Mononuclear cell (primary cell): Measurements from ENCODE around the gene NXF2. TPM values are rescaled to one million over a fixed set of nuclear protein-coding genes. Genes with fewer than 3 reads are reported as not detected.
"Not testable (repeated sequence)": the region's sequence is repeated elsewhere in the genome, so short reads cannot be mapped to it uniquely, and the experiment has no call there.

Source experiments
- H3K27me3 ChIP-seq: 2 replicates; pipeline ENCODE4 v1.6.0; 2011; ENCODE audit warnings: low read length, control low read depth; ENCODE audit not compliant: insufficient read depth
- H3K4me1 ChIP-seq: 2 replicates; pipeline ENCODE4 v1.5.1; 2011; ENCODE audit warnings: mild to moderate bottlenecking, low read length, control low read depth; ENCODE audit not compliant: insufficient read depth
- H3K4me3 ChIP-seq: 2 replicates; pipeline ENCODE4 v1.5.1; 2011; ENCODE audit warnings: mild to moderate bottlenecking, low read length, moderate library complexity
- H3K9me3 ChIP-seq: 2 replicates; pipeline ENCODE4 v1.5.1; 2011; ENCODE audit warnings: low read depth, mild to moderate bottlenecking, control low read depth, low read length
- total RNA-seq: library from RNA; depleted of rRNA; stranded (reverse); fragments of >200 nt; gene quantifications from one replicate; pipeline ENCODE4 v1.2.3, GENCODE V29; 2012

Gene NXF2, protein sequence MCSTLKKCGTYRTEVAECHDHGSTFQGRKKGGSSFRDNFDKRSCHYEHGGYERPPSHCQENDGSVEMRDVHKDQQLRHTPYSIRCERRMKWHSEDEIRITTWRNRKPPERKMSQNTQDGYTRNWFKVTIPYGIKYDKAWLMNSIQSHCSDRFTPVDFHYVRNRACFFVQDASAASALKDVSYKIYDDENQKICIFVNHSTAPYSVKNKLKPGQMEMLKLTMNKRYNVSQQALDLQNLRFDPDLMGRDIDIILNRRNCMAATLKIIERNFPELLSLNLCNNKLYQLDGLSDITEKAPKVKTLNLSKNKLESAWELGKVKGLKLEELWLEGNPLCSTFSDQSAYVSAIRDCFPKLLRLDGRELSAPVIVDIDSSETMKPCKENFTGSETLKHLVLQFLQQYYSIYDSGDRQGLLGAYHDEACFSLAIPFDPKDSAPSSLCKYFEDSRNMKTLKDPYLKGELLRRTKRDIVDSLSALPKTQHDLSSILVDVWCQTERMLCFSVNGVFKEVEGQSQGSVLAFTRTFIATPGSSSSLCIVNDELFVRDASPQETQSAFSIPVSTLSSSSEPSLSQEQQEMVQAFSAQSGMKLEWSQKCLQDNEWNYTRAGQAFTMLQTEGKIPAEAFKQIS
- not detected for total RNA-seq

DNA sequence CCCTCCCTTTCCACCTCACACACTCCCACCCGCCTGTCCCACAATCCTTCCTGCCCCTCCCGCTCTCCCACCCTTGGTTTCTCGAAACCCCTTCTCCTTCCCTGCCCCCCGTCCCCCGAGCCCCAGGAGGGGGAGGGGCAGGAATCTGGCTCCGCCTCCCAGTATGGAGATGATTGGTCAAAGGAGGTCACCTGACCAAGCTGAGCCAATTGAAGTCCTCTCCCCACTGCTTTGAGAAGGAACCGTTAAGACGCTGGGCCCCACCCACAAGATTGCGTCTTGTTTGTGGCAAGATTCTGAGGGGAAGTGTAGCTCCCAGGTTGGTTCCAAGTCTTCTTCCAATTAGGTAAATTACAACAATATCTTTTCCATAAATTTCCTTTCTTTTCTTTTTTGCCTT is at the start of gene NXF2:
NXF2 (plus strand) TSS at position 275 of the 400 bp plus-strand sequence. CDS start 59,912 bp downstream, outside the sequence.
- H3K9me3 ChIP-seq, H3K27me3 ChIP-seq, H3K4me3 ChIP-seq, H3K4me1 ChIP-seq: not testable (repeated sequence)

DNA sequence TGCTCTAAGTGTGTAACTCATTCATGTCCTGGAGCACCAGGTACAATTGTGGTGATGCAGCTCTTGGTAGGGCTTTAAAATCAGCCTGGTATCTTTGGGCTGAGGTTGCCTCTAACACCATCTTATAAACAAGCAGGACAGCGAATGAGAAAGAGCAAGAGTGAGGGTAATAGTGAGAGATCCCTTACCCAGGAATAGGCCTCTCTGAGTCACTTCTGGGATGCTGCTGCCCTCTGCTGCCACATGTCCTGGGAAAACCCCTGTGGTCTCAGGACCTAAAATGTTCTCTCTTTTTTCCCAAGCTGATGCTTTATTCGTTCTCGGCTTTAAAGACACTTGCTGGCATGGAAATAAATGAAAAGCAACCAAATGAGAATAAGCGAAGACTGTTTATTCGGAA is 39.0 kb upstream of the NXF2 start:
- not testable (repeated sequence) for H3K9me3 ChIP-seq, H3K27me3 ChIP-seq, H3K4me1 ChIP-seq, H3K4me3 ChIP-seq

DNA sequence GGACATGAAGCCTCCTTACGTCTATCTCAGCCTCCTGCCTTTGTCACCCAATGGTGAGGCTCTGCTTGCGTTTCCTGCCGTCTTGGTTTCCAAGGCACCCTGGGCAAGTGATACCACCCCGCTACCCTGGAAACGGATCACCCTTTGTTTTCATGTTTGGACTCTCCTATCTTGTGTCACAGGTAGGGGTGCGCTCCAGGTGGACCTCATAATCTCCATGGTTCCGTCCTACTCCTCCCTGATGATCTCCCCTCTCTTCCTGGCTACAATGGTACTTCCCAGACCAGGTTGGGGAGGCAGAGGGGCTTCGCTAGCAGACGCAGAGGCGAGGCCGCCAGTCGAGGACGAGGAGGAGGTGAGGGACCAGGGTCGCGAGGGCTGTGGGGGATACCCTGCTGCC is 32.0 kb upstream of the NXF2 start, which contains the start of gene TCP11X1:
TCP11X1 (plus strand) TSS at position 316 of the 400 bp plus-strand sequence.
- H3K4me1 ChIP-seq, H3K9me3 ChIP-seq, H3K27me3 ChIP-seq, H3K4me3 ChIP-seq: not testable (repeated sequence)

DNA sequence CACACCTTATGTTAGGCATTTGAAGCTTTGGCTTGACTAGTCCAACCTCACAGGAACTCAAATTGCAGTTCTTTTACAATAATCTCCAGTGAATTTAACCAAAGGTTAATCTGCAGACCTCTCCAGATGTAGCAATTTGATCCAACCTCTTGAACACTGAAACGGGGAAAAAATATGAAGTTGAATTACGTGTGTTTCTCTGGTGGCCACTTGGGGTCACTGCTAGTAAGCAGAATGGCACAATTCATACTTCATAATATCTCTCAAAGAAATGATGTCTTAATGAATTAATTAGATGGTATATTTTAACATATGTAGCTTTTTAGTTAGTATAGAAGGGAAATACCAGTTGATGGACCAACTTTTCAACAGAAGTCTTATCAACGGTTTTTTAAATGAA is 30.5 kb upstream of the NXF2 start:
- H3K9me3 ChIP-seq, H3K4me3 ChIP-seq, H3K27me3 ChIP-seq, H3K4me1 ChIP-seq: not testable (repeated sequence)

DNA sequence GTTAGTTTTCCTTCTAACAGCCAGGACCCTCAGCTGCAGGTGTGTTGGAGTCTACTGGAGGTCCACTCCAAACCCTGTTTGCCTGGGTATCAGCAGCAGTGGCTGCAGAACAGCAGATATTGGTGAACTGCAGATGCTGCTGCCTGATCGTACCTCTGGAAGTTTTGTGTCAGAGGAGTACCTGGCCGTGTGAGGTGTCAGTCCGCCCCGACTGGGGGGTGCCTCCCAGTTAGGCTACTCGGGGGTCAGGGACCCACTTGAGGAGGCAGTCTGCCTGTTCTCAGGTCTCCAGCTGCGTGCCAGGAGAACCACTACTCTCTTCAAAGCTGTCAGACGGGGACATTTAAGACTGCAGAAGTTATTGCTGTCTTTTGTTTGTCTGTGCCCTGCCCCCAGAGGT is 11.3 kb upstream of the NXF2 start:
- not testable (repeated sequence) for H3K9me3 ChIP-seq, H3K27me3 ChIP-seq, H3K4me1 ChIP-seq, H3K4me3 ChIP-seq

GRCh38 chrX:102240265-102240664 is 6.7 kb upstream of the NXF2 start:
- H3K4me3 ChIP-seq, H3K9me3 ChIP-seq: not testable (repeated sequence)

DNA sequence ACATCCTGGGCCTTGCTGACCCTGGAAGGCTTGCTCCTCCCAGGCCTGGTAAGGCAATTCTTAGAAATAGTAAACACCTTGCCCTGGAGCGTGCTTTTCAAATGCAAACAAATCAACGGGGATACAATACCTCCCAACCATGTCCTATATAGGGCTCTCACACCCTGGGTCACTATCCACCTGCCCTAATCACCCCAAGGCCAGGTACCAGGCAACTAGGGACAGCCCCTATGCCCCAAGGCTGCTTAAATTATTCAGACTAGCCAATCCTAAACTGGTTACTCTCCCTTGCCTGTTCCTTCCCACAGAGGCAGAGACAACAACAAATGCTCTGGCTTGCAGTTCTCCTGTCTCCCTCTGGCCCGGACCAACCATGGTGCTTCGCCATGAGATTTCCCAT is 25.3 kb downstream of the NXF2 start:
- not testable (repeated sequence) for H3K9me3 ChIP-seq, H3K4me3 ChIP-seq, H3K27me3 ChIP-seq, H3K4me1 ChIP-seq

More at GRCh38 chrX:102240265-102240664, 6.7 kb upstream of the NXF2 start:
- not testable (repeated sequence) for H3K4me1 ChIP-seq, H3K27me3 ChIP-seq

GRCh38 chrX:102338162-102338561 is 91.2 kb downstream of the NXF2 start:
- H3K4me1 ChIP-seq: no peaks in the 10 kb centered on the region
- H3K9me3 ChIP-seq: no peaks in the 10 kb centered on the region
- no peak overlapping the region for H3K4me3 ChIP-seq
- H3K27me3 ChIP-seq: no peaks in the 10 kb centered on the region

- Histone ChIP-seq H3K4me1 (no peaks in the 10 kb centered on the region), H3K9me3 (no peaks in the 10 kb centered on the region), H3K4me3 (no peak overlapping the region), H3K27me3 (no peaks in the 10 kb centered on the region)
Observed at GRCh38 chrX:102339312-102340298, 92.6 kb downstream of the NXF2 start.

DNA sequence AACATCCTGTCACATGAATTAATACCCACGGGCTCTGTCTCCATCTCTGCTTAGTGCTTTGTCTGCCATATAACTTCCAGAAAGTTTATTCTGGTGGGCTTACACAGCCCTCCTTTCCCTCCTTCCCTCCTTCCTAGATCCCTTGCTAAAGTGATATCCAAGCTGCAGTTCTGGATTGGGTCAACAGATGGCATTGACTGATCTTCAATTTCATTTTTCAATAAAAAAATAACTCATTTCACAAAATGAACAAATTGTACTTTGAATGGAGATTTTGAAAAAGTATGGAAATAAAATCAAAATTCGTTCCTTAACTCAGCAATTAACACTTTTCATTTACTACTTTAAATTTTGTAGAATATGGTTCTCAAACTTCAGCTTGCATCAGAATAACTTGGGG is 94.9 kb downstream of the NXF2 start:
- no peaks in the 10 kb centered on the region for H3K9me3 ChIP-seq
- no peaks in the 10 kb centered on the region for H3K27me3 ChIP-seq
- no peaks in the 10 kb centered on the region for H3K4me1 ChIP-seq
- no peak overlapping the region for H3K4me3 ChIP-seq

GRCh38 chrX:102345916-102346315 is 98.9 kb downstream of the NXF2 start:
- Histone ChIP-seq H3K4me1 (no peaks in the 10 kb centered on the region), H3K27me3 (no peaks in the 10 kb centered on the region), H3K9me3 (no peaks in the 10 kb centered on the region), H3K4me3 (no peak overlapping the region)

Other genes with a start within 250 kb of the NXF2 start
- gene TCEAL2, start 121.5 kb upstream of the NXF2 start, total RNA-seq: 0.52 TPM
- not detected for gene TCEAL6, start 104.7 kb upstream of the NXF2 start, total RNA-seq
- gene BEX5, start 91.2 kb upstream of the NXF2 start, total RNA-seq: 6.8 TPM
- 0.10 TPM for gene TCP11X1, start 31.9 kb upstream of the NXF2 start, total RNA-seq
- gene NXF2B, start 192.8 kb downstream of the NXF2 start, total RNA-seq: not detected
- gene TCP11X2, start 224.6 kb downstream of the NXF2 start, total RNA-seq: not detected